Liver (tissue), 9 donors: ENCODE data around the gene SH2D5. TPM values are rescaled to one million over a fixed set of nuclear protein-coding genes. Genes with fewer than 3 reads are reported as not detected.

ENCODE experiments used
- DNase-seq: peaks from one replicate; pipeline ENCODE4 v3.0.0-alpha.2; 2017; ENCODE audit warnings: low spot score
- H3K27ac ChIP-seq, 2 donors: one replicate each; pipeline ENCODE4 v1.7.0; 2013; ENCODE audit warnings: inconsistent platforms in 2 of 2, low read length in 2 of 2, control low read depth in 1 of 2, low read depth in 1 of 2, mild to moderate bottlenecking in 1 of 2
- H3K27me3 ChIP-seq, 4 donors: one replicate each; pipeline versions ENCODE4 v1.6.1 to v1.7.0; 2013; ENCODE audit warnings: low read length in 3 of 4, inconsistent platforms in 1 of 4, mild to moderate bottlenecking in 1 of 4, moderate library complexity in 1 of 4; ENCODE audit not compliant: control insufficient read depth in 4 of 4, insufficient read depth in 4 of 4
- H3K36me3 ChIP-seq, 4 donors: one replicate each; pipeline versions ENCODE4 v1.6.1 to v1.7.0; 2013; ENCODE audit warnings: low read length in 3 of 4, mild to moderate bottlenecking in 3 of 4, low read depth in 1 of 4, moderate library complexity in 1 of 4; ENCODE audit not compliant: control insufficient read depth in 4 of 4, insufficient read depth in 3 of 4
- H3K4me1 ChIP-seq, 4 donors: one replicate each; pipeline versions ENCODE4 v1.6.1 to v1.7.0; 2013; ENCODE audit warnings: low read length in 3 of 4, mild to moderate bottlenecking in 3 of 4, moderate library complexity in 1 of 4; ENCODE audit not compliant: control insufficient read depth in 4 of 4, insufficient read depth in 4 of 4
- H3K4me3 ChIP-seq, 3 donors: one replicate each; pipeline versions ENCODE4 v1.6.1 to v1.7.0; 2013; ENCODE audit warnings: low read length in 3 of 3, control low read depth in 1 of 3, low read depth in 1 of 3, mild to moderate bottlenecking in 1 of 3
- H3K9ac ChIP-seq, 2 donors: one replicate each; pipeline ENCODE4 v1.7.0; 2013; ENCODE audit warnings: low read length in 2 of 2, mild to moderate bottlenecking in 2 of 2, moderate library complexity in 2 of 2, control low read depth in 1 of 2, low read depth in 1 of 2
- H3K9me3 ChIP-seq, 4 donors: one replicate each; pipeline versions ENCODE4 v1.6.1 to v1.7.0; 2013; ENCODE audit warnings: low read length in 3 of 4; ENCODE audit not compliant: control insufficient read depth in 4 of 4
- EGR1 ChIP-seq, 2 donors: IDR thresholded peaks; 2 replicates each; pipeline ENCODE4 v1.6.1; 2016 to 2018; ENCODE audit warnings: antibody characterized with exemption in 2 of 2, low read depth in 2 of 2
- FOXA1 ChIP-seq: IDR thresholded peaks from 2 replicates; pipeline ENCODE4 v1.6.1; 2016; ENCODE audit warnings: antibody characterized with exemption
- FOXA2 ChIP-seq: IDR thresholded peaks from 2 replicates; pipeline ENCODE4 v1.6.1; 2016; ENCODE audit warnings: antibody characterized with exemption
- GABPA ChIP-seq, 2 donors: IDR thresholded peaks in 1 of 2; conservative IDR thresholded peaks in 1 of 2; 2 replicates each; pipeline ENCODE4 v1.6.1; 2016; ENCODE audit warnings: antibody characterized with exemption in 2 of 2, mild to moderate bottlenecking in 1 of 2, moderate library complexity in 1 of 2
- HNF4A ChIP-seq, 2 donors: conservative IDR thresholded peaks; 2 replicates each; pipeline ENCODE4 v1.6.1; 2016; ENCODE audit warnings: antibody characterized with exemption in 2 of 2, mild to moderate bottlenecking in 2 of 2
- HNF4G ChIP-seq: IDR thresholded peaks from 2 replicates; pipeline ENCODE4 v1.6.1; 2016; ENCODE audit warnings: antibody characterized with exemption
- JUND ChIP-seq, 2 donors: IDR thresholded peaks; 2 replicates each; pipeline ENCODE4 v1.6.1; 2016; ENCODE audit warnings: antibody characterized with exemption in 2 of 2
- NR2F2 ChIP-seq: IDR thresholded peaks from 2 replicates; pipeline ENCODE4 v1.6.1; 2016; ENCODE audit warnings: antibody characterized with exemption
- RAD21 ChIP-seq, 2 donors: IDR thresholded peaks; 2 replicates each; pipeline ENCODE4 v1.6.1; 2016; ENCODE audit warnings: antibody characterized with exemption in 2 of 2, mild to moderate bottlenecking in 2 of 2
- RXRA ChIP-seq, 2 donors: IDR thresholded peaks; 2 replicates each; pipeline ENCODE4 v1.6.1; 2017 to 2018; ENCODE audit warnings: antibody characterized with exemption in 2 of 2, mild to moderate bottlenecking in 1 of 2
- SP1 ChIP-seq: IDR thresholded peaks from 2 replicates; pipeline ENCODE4 v1.6.1; 2018; ENCODE audit warnings: antibody characterized with exemption, mild to moderate bottlenecking
- TAF1 ChIP-seq: conservative IDR thresholded peaks from 2 replicates; pipeline ENCODE4 v1.6.1; 2016; ENCODE audit warnings: antibody characterized with exemption, mild to moderate bottlenecking
- YY1 ChIP-seq: IDR thresholded peaks from 2 replicates; pipeline ENCODE4 v1.6.1; 2016; ENCODE audit warnings: antibody characterized with exemption, mild to moderate bottlenecking
- WGBS: extraction: QIAGEN DNeasy Blood & Tissue Kit; methylation state at CpG from one replicate; pipeline ENCODE4 v1.1.7; 2013; 5-methylcytosine and 5-hydroxymethylcytosine counted together
- polyA plus RNA-seq, 2 donors: library from polyadenylated mRNA; stranded (reverse) in 1 of 2; unstranded in 1 of 2; fragments of 200-250 nt in 1 of 2; fragments of >200 nt in 1 of 2; fragmentation: Nextera tagmentation in 1 of 2; extraction: Ambion mirVana in 1 of 2; gene quantifications; one replicate each; pipeline versions ENCODE4 v1.2.1 to v1.2.3, GENCODE V29; 2013 to 2015
- total RNA-seq, 2 donors: library from RNA; depleted of rRNA; stranded (reverse); fragments of >200 nt; gene quantifications; one replicate each; pipeline ENCODE4 v1.2.3, GENCODE V29; 2014
- TF ChIP-seq, protein P1 (sequence below): IDR thresholded peaks from 2 replicates; pipeline ENCODE4 v1.6.1; 2016; ENCODE audit warnings: antibody characterized with exemption, mild to moderate bottlenecking
- TF ChIP-seq, protein P2 (sequence below): fragments of 150-350 bp; IDR thresholded peaks from 2 replicates; pipeline ENCODE4 v1.5.1; 2017; ENCODE audit warnings: improper control_type of control experiment, low read depth, low read length; ENCODE audit not compliant: missing input control
- TF ChIP-seq, protein P3 (sequence below): IDR thresholded peaks from 2 replicates; pipeline ENCODE4 v1.6.1; 2016; ENCODE audit warnings: antibody characterized with exemption
- TF ChIP-seq, protein P4 (sequence below): IDR thresholded peaks from 2 replicates; pipeline ENCODE4 v1.6.1; 2016; ENCODE audit warnings: antibody characterized with exemption
- TF ChIP-seq, protein P5 (sequence below): IDR thresholded peaks from 2 replicates; pipeline ENCODE4 v1.6.1; 2016; ENCODE audit warnings: antibody characterized with exemption
- donor health status: healthy.
- donor health status: healthy.
- donor health status: healthy.
- donor health status: healthy.
- donor health status: healthy.

The SH2D5 gene
- total and polyA plus RNA-seq, 4 donors: 0.05 TPM; not detected in 3

DNA sequence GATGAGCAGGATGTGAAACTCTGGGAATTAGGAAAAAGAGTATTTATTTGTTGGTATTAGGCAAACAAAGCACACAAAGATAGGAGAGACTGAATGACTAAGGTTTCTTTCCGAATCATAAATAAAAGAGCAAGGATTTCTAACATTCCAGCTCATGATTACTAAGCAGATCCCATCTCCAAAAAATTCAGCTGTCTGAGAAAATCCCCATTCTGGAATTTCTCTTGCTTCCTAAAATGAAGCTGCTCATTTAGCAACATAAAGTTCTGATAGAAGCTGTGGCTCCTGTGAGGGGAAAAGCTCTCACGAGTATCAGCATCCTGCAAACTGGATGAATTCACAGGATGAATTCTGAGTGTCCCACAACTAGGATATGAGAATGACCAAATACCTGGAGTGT, 6.7 kb upstream of the SH2D5 start:
- Histone ChIP-seq H3K9ac (no peak overlapping the region), H3K27me3 (no peaks in the 10 kb centered on the region), H3K4me1 (no peaks in the 10 kb centered on the region), H3K4me3 (no peak overlapping the region), H3K36me3 (peaks cover 8 to 50% (median 40%) of the 10 kb centered on the region in 4 donors), H3K9me3 (no peaks in the 10 kb centered on the region), H3K27ac (no peak overlapping the region)
- TF ChIP-seq GABPA (IDR thresholded peaks at IDR 0.05 in 1 of 2, conservative IDR thresholded peaks at IDR 0.05 in 1 of 2) (no peak), HNF4A (conservative IDR thresholded peaks at IDR 0.05) (no peak), YY1 (no peak), TAF1 (no peak), FOXA2 (no peak), SP1 (no peak), RXRA (IDR thresholded peaks at IDR 0.05) (no peak), FOXA1 (no peak), HNF4G (no peak), JUND (IDR thresholded peaks at IDR 0.05) (no peak), NR2F2 (no peak), RAD21 (IDR thresholded peaks at IDR 0.05) (no peak), EGR1 (IDR thresholded peaks at IDR 0.05; ENCODE audit: low read depth in 2 of 2) (no peak)
- TF ChIP-seq, protein P1, sequence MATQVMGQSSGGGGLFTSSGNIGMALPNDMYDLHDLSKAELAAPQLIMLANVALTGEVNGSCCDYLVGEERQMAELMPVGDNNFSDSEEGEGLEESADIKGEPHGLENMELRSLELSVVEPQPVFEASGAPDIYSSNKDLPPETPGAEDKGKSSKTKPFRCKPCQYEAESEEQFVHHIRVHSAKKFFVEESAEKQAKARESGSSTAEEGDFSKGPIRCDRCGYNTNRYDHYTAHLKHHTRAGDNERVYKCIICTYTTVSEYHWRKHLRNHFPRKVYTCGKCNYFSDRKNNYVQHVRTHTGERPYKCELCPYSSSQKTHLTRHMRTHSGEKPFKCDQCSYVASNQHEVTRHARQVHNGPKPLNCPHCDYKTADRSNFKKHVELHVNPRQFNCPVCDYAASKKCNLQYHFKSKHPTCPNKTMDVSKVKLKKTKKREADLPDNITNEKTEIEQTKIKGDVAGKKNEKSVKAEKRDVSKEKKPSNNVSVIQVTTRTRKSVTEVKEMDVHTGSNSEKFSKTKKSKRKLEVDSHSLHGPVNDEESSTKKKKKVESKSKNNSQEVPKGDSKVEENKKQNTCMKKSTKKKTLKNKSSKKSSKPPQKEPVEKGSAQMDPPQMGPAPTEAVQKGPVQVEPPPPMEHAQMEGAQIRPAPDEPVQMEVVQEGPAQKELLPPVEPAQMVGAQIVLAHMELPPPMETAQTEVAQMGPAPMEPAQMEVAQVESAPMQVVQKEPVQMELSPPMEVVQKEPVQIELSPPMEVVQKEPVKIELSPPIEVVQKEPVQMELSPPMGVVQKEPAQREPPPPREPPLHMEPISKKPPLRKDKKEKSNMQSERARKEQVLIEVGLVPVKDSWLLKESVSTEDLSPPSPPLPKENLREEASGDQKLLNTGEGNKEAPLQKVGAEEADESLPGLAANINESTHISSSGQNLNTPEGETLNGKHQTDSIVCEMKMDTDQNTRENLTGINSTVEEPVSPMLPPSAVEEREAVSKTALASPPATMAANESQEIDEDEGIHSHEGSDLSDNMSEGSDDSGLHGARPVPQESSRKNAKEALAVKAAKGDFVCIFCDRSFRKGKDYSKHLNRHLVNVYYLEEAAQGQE: no peak
- TF ChIP-seq, protein P2, sequence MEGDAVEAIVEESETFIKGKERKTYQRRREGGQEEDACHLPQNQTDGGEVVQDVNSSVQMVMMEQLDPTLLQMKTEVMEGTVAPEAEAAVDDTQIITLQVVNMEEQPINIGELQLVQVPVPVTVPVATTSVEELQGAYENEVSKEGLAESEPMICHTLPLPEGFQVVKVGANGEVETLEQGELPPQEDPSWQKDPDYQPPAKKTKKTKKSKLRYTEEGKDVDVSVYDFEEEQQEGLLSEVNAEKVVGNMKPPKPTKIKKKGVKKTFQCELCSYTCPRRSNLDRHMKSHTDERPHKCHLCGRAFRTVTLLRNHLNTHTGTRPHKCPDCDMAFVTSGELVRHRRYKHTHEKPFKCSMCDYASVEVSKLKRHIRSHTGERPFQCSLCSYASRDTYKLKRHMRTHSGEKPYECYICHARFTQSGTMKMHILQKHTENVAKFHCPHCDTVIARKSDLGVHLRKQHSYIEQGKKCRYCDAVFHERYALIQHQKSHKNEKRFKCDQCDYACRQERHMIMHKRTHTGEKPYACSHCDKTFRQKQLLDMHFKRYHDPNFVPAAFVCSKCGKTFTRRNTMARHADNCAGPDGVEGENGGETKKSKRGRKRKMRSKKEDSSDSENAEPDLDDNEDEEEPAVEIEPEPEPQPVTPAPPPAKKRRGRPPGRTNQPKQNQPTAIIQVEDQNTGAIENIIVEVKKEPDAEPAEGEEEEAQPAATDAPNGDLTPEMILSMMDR: no peak
- TF ChIP-seq, protein P3, sequence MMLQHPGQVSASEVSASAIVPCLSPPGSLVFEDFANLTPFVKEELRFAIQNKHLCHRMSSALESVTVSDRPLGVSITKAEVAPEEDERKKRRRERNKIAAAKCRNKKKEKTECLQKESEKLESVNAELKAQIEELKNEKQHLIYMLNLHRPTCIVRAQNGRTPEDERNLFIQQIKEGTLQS: no peak
- TF ChIP-seq, protein P4, sequence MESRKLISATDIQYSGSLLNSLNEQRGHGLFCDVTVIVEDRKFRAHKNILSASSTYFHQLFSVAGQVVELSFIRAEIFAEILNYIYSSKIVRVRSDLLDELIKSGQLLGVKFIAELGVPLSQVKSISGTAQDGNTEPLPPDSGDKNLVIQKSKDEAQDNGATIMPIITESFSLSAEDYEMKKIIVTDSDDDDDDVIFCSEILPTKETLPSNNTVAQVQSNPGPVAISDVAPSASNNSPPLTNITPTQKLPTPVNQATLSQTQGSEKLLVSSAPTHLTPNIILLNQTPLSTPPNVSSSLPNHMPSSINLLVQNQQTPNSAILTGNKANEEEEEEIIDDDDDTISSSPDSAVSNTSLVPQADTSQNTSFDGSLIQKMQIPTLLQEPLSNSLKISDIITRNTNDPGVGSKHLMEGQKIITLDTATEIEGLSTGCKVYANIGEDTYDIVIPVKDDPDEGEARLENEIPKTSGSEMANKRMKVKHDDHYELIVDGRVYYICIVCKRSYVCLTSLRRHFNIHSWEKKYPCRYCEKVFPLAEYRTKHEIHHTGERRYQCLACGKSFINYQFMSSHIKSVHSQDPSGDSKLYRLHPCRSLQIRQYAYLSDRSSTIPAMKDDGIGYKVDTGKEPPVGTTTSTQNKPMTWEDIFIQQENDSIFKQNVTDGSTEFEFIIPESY: no peak
- TF ChIP-seq, protein P5, sequence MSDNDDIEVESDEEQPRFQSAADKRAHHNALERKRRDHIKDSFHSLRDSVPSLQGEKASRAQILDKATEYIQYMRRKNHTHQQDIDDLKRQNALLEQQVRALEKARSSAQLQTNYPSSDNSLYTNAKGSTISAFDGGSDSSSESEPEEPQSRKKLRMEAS: no peak
- DNase-seq: no peak
- WGBS: 89% methylated on average over 2 of the region's 2 CpGs
